Muscle layer of duodenum (tissue), 2 donors: Measurements from ENCODE around the gene TCF20.
A peak's percentile ranks its signal among the peaks of the same experiment; 100 is the strongest.

Source experiments
- H3K27ac ChIP-seq: one replicate; pipeline ENCODE4 v1.7.0; 2013; ENCODE audit warnings: mild to moderate bottlenecking, low read length
- H3K27me3 ChIP-seq: one replicate; pipeline ENCODE4 v1.7.0; 2013; ENCODE audit warnings: low read depth, mild to moderate bottlenecking, control low read depth, low read length
- H3K36me3 ChIP-seq, 2 donors: one replicate each; pipeline ENCODE4 v1.7.0; 2013; ENCODE audit warnings: low read length in 2 of 2, control low read depth in 1 of 2, mild to moderate bottlenecking in 1 of 2; ENCODE audit not compliant: insufficient read depth in 2 of 2, control insufficient read depth in 1 of 2
- H3K4me1 ChIP-seq, 2 donors: one replicate each; pipeline ENCODE4 v1.7.0; 2013; ENCODE audit warnings: low read length in 2 of 2, mild to moderate bottlenecking in 2 of 2, control low read depth in 1 of 2, moderate library complexity in 1 of 2; ENCODE audit not compliant: insufficient read depth in 2 of 2, control insufficient read depth in 1 of 2
- H3K4me3 ChIP-seq, 2 donors: one replicate each; pipeline ENCODE4 v1.7.0; 2013; ENCODE audit warnings: low read length in 2 of 2, low read depth in 1 of 2, mild to moderate bottlenecking in 1 of 2
- H3K9me3 ChIP-seq, 2 donors: one replicate each; pipeline ENCODE4 v1.7.0; 2013; ENCODE audit warnings: low read length in 2 of 2, control low read depth in 1 of 2, mild to moderate bottlenecking in 1 of 2; ENCODE audit not compliant: control insufficient read depth in 1 of 2
- donor health status: healthy.

TCF20 gene

DNA sequence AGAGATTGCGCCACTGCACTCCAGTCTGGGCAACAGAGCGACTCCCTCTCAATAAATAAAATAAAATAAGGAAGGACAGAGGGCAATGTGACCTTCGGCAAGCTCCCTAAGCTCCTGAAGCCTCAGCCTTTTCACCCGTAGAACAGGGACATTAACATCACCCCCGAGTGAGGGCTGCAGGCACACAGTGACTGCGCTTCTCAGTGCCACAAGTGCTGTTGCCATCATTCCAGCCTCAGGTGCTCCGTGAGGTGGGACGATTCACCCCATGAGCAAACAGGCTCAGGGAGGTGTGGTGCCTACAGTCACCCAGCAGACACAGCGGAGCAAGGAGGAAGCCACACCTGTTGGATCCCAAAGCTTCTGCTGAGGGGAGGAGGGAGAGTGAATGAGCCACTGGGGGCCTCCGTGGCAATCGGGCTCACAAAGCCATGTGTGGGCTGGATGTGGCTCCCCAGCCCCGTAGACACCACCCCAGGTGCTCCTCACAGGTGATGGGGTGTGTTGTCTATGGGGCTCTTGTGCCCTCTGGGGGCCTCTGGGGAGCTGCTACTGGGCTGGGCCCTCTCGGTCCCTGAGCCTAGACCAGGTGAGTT is 9.1 kb upstream of the TCF20 start:
- no peak overlapping the region for H3K4me3 ChIP-seq
- H3K4me1 ChIP-seq = peaks cover 0 to 17% of the 10 kb centered on the region in 2 donors
- H3K9me3 ChIP-seq = no peaks in the 10 kb centered on the region
- H3K36me3 ChIP-seq = no peaks in the 10 kb centered on the region
- H3K27ac ChIP-seq = no peak overlapping the region
- peaks cover 10% of the 10 kb centered on the region for H3K27me3 ChIP-seq

DNA sequence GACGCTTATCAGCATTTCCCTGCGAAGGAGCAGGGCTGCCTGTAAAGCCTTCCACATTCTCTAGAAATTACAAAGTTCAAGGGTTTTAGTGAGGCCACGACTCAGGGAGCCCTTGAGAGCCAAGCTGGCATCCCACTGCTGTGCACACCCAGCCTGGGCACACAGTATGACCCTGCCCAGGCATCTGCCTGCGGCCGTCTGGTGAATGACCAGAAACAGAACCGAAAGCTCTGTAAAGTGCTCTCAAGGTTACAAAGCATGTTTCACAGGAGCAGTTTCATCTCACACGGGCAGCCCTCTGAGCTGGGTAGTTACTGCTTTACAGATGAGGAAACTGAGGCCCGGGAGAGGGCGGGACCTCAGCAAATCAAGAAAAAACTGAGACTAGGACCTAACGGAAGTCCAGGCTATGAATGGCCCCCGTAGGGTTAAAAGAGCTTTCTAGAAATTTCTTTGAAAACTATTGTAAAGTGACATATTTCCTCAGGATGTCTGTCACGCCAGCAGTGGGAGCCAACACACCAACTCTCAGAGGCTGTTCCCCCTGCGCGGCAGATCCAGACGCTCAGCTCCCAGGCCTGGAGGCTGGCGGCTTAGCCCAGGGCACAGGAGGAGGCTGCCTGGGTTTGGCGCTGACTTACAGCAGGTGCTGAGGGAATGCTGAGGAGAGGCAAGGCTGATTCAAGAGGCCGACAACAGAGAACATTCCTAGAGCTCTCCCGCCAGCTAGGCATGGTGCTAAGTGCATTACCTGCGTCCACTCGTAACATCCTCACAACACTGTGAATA is 7.7 kb upstream of the TCF20 start:
- H3K4me3 ChIP-seq = no peak overlapping the region
- no peaks in the 10 kb centered on the region for H3K9me3 ChIP-seq
- H3K27ac ChIP-seq = no peak overlapping the region
- H3K36me3 ChIP-seq = no peaks in the 10 kb centered on the region
- peaks cover 0 to 9% of the 10 kb centered on the region in 2 donors for H3K4me1 ChIP-seq
- H3K27me3 ChIP-seq = peaks cover 3% of the 10 kb centered on the region

DNA sequence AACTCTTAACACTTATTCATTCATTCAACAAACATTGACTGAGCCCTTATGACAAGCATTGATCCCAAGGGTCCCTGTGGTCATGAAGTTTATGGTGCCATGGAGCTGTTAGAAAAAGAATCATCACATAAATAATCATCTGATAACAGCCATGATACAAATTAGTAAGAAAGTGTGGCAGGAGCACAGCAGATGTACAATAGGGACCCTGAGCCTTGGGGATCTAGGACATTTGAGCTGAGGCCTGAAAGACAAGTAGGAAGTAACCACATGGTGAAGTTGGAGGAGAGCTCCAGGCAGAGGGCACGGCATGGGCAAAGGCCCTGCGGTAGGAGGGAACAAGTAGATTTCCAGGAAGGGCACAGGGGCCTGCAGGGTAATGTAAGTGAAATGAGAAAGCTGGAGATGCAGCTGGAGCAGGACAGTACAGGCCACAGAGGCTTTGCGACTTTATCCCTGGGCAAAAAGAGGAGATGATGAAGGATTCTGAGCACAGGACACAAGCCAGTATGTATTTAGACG is 6.8 kb upstream of the TCF20 start:
- H3K4me3 ChIP-seq = no peak overlapping the region
- no peaks in the 10 kb centered on the region for H3K9me3 ChIP-seq
- no peaks in the 10 kb centered on the region for H3K27me3 ChIP-seq
- no peak overlapping the region for H3K27ac ChIP-seq
- H3K4me1 ChIP-seq = no peaks in the 10 kb centered on the region
- H3K36me3 ChIP-seq = no peaks in the 10 kb centered on the region

DNA sequence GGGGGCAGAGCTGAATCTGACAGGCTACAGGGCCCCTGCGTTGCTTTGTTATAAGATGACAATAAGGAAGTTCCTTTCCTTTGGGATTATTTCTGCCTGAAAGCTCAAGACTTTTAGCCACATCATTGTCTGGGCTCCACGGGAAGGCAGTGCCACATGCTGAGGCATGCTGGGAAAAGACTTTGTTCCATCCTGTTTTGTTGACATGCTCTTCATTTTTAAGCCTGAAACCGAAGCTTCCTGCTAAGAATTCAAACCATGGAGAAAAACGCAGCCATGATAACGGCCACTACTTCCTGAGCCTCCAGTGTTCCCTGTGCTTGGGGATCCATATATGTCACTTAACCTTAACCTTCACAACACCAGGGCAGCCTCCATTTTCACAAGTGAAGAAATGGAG is 5.5 kb upstream of the TCF20 start:
- no peak overlapping the region for H3K4me3 ChIP-seq
- H3K27me3 ChIP-seq = no peaks in the 10 kb centered on the region
- H3K27ac ChIP-seq = no peak overlapping the region
- no peaks in the 10 kb centered on the region for H3K36me3 ChIP-seq
- no peaks in the 10 kb centered on the region for H3K4me1 ChIP-seq
- H3K9me3 ChIP-seq = no peaks in the 10 kb centered on the region

DNA sequence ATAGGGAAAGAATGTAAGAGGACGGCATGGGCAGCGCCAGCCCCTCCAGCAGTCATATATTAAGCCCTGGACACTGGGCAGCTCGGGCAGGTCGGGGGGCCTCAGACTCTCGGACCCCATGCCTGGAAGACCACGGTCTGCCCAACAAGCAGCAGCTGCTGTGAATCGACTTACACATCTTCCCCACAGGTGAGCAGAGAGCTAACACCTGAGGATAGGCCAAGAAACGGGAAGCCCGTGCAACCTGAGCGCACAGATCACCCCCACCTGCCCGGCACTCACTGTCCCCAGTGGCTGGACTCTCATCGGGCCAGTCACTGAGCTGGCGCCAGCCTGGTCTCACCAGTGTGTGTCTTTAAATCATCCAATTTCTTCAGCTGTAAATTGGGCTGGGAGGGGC is 4.7 kb upstream of the TCF20 start:
- Histone ChIP-seq H3K4me3 (no peak overlapping the region), H3K27me3 (no peaks in the 10 kb centered on the region), H3K27ac (no peak overlapping the region), H3K9me3 (no peaks in the 10 kb centered on the region), H3K4me1 (no peaks in the 10 kb centered on the region), H3K36me3 (no peaks in the 10 kb centered on the region)

DNA sequence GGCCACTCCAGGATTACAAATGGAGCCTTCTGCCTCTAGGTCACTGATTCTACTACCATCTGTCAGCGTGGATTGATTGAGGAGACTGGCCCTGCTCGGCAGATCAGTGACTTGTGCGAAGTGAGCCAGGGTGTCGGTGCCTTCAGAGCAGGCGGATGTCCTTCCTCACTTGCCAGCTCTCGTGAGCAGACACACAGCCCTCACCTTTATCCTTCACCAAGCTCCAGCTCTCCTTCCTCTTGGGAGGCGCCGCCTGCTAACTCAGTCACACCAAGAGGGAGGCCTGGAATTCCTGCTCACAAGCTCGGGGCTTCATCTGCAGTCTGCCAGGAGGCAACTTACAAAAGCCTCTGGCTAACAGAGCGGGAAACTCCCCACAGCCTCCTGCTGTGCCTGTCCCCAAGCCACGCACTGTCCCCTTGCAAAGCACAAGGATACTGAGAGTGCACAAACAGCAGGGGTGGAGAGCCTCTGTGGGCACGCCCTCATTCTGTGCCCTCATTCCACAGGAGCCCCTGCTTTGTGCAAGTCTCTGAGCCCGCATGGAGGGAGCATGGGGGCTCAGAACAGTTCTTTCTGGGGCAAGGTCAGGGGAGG is 3.5 kb upstream of the TCF20 start:
- H3K9me3 ChIP-seq = no peaks in the 10 kb centered on the region
- no peaks in the 10 kb centered on the region for H3K27me3 ChIP-seq
- H3K4me3 ChIP-seq = no peak overlapping the region
- no peak overlapping the region for H3K27ac ChIP-seq
- H3K4me1 ChIP-seq = peaks cover 3 to 7% of the 10 kb centered on the region in 2 donors
- H3K36me3 ChIP-seq = no peaks in the 10 kb centered on the region

DNA sequence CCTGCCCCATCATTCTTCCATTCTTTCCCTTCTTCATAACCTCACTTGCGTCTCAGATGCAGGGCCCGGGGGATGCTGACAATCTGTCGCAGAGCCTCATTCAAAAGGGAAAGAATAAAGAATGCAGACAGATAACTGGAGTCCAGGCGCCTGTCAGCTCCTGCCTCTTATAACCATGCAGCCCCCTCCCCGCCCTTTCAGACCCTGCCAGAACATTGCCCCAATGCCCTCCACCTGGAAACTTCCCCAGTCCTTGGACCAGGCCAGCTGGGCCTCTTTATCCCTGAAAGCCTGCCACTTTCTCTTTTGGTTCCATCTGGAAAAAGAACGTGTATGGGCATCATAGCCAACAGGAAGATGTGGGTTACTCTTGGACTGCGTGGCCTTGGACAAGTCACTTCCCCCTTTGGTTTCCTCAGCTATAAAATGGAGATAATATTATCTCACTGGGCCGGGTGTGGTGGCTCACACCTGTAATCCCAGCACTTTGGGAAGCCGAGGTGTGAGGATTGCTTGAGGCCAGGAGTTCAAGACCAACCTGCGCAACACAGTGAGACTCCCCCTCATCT is 2.1 kb upstream of the TCF20 start:
- H3K4me1 ChIP-seq = peaks cover 4 to 15% of the 10 kb centered on the region in 2 donors
- H3K4me3 ChIP-seq = no peak overlapping the region
- H3K9me3 ChIP-seq = no peaks in the 10 kb centered on the region
- no peaks in the 10 kb centered on the region for H3K27me3 ChIP-seq
- H3K36me3 ChIP-seq = no peaks in the 10 kb centered on the region
- H3K27ac ChIP-seq = no peak overlapping the region

DNA sequence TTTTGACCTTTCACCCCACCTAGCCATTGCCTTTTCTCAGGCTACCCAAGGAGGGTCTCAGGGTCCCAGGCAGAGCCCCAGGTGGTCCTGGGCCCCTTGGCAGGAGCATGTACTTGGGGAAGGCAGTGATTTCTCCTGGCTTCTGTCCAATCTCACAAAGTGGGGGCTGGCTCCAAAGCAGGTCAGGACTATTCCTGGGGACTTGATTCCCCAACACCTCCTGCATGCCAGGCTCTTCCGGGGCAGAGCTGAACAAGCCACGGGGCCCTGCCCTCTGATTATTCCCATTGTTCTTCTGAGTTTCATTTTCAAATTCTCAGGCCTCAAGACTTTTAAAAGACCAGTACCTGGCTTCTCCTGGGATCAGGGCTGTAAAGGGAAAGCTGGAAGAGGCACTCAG is 1.5 kb upstream of the TCF20 start:
- peaks cover 4 to 15% of the 10 kb centered on the region in 2 donors for H3K4me1 ChIP-seq
- no peak overlapping the region for H3K4me3 ChIP-seq
- no peaks in the 10 kb centered on the region for H3K36me3 ChIP-seq
- no peaks in the 10 kb centered on the region for H3K9me3 ChIP-seq
- no peaks in the 10 kb centered on the region for H3K27me3 ChIP-seq
- H3K27ac ChIP-seq = no peak overlapping the region

DNA sequence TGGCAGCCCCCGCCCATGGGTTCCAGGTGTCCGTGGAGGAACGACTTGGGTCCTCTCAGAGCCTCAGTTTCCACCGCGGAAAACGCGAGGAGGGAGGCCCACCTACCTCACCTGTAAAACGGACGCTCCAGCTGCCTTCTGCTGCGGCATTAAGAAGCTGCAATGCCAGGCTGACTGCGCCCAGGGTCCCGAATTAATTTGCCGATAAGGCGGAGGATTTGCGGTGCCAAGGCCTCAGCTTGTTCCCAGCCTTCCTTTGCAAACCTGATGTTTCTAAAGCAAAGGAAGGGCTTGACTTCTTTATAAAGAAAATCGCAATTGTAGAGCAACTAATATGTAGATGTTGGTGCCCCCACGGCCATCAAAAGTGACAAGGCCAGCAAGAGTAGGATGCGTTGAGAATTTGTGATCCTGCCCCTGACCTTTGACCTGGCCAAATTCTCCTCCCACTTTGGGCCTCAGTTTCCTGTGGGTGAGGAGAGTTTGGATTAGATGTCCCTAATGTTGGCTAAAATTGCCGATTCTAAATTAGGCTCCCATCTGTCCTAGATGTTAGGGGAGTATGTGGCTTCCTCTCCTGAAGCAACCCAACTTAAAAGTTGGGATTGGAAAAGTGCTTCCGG is 849 bp upstream of the TCF20 start:
- H3K4me1 ChIP-seq = peaks cover 4 to 15% of the 10 kb centered on the region in 2 donors
- no peak overlapping the region for H3K27ac ChIP-seq

DNA sequence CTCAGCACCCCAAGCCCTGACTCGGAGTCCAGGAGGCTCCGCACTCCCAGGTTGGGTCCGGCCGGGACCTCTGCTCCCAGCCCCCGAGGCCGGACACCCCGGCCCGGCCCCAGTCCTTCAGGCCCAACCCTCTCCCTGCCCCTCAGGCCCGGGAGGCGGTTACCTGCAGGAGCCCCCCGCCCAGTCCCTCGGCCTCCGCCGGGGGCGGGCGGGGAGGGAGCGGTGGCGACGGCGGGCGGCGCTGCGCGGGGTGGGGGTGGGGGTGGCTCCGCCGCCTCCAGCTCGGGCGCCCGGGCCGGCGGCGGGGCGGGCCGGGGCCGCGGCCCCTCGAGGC is 310 bp downstream of the TCF20 start:
- peak overlapping the region; percentile 39 for H3K27ac ChIP-seq
- no peaks in the 10 kb centered on the region for H3K9me3 ChIP-seq
- H3K36me3 ChIP-seq = no peaks in the 10 kb centered on the region
- no peaks in the 10 kb centered on the region for H3K27me3 ChIP-seq
- H3K4me1 ChIP-seq = peaks cover 4 to 15% of the 10 kb centered on the region in 2 donors
- H3K4me3 ChIP-seq = peak overlapping the region; percentile 68 to 98

More for the DNA sequence above, 849 bp upstream of the TCF20 start:
- no peaks in the 10 kb centered on the region for H3K36me3 ChIP-seq
- H3K27me3 ChIP-seq = no peaks in the 10 kb centered on the region
- H3K9me3 ChIP-seq = no peaks in the 10 kb centered on the region
- peak overlapping the region in 1 of 2 donors; percentile 63 for H3K4me3 ChIP-seq
